NB4 (cell line): ENCODE results near the gene MEF2D.

Experiments used
- POLR2A ChIP-seq: IDR thresholded peaks from 2 replicates; pipeline ENCODE4 v1.6.1; 2011; ENCODE audit warnings: mild to moderate bottlenecking; ENCODE audit not compliant: insufficient read length; ENCODE audit errors: extremely low read depth
- TF ChIP-seq, protein P1 (sequence below): IDR thresholded peaks from one replicate; pipeline ENCODE4 v1.5.1; 2012; ENCODE audit warnings: low read depth, low read length
- TF ChIP-seq, protein P2 (sequence below): IDR thresholded peaks from 2 replicates; pipeline ENCODE4 v1.6.1; 2011; ENCODE audit warnings: low read depth, low read length

DNA sequence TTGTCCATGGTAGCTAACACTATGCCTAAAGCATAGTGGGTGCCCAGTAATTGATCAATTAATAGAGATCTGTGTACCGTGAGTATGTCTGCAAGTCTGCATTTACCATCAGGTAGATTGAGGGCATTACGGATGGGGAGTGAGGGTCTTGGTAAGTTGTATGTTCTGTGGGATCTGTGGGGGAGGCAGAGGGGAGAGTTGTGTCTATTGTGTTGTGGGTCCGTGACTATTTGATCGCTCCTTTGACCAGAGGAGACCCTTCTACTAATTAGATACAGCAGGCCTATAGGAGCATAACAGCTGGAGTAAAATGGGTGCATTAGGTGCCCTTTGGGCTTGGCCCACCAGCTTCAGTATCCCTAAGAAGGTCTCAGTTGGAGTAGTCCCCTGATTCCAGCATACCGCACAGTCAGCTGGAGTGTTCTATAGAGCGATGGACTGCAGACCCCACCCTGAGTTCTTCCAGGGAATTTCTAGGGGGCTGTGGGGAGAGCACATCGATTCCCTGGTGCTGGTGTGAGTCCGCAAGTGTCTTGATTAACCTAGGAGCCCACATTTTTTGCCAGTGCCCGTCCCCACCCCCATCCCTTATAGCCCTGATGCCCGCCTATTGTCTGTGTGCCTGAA, 75.7 kb downstream of the MEF2D start:
- TF ChIP-seq POLR2A: no peak
- TF ChIP-seq, protein P1, sequence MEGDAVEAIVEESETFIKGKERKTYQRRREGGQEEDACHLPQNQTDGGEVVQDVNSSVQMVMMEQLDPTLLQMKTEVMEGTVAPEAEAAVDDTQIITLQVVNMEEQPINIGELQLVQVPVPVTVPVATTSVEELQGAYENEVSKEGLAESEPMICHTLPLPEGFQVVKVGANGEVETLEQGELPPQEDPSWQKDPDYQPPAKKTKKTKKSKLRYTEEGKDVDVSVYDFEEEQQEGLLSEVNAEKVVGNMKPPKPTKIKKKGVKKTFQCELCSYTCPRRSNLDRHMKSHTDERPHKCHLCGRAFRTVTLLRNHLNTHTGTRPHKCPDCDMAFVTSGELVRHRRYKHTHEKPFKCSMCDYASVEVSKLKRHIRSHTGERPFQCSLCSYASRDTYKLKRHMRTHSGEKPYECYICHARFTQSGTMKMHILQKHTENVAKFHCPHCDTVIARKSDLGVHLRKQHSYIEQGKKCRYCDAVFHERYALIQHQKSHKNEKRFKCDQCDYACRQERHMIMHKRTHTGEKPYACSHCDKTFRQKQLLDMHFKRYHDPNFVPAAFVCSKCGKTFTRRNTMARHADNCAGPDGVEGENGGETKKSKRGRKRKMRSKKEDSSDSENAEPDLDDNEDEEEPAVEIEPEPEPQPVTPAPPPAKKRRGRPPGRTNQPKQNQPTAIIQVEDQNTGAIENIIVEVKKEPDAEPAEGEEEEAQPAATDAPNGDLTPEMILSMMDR: no peak
- TF ChIP-seq, protein P2, sequence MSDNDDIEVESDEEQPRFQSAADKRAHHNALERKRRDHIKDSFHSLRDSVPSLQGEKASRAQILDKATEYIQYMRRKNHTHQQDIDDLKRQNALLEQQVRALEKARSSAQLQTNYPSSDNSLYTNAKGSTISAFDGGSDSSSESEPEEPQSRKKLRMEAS: no peak
